DMS53 treated with DMSO at 0.1 percent for 48 hours (cell line): ENCODE results near the gene MRPL52.
A peak's percentile ranks its signal among the peaks of the same experiment; 100 is the strongest.
"Not testable (repeated sequence)": the region's sequence is repeated elsewhere in the genome, so short reads cannot be mapped to it uniquely, and the experiment has no call there.

Experiments
- DNase-seq: peaks from one replicate; lab custom pipeline; 2025; ENCODE audit not compliant: unreplicated experiment; lab: John Stamatoyannopoulos, UW

Gene MRPL52

DNA sequence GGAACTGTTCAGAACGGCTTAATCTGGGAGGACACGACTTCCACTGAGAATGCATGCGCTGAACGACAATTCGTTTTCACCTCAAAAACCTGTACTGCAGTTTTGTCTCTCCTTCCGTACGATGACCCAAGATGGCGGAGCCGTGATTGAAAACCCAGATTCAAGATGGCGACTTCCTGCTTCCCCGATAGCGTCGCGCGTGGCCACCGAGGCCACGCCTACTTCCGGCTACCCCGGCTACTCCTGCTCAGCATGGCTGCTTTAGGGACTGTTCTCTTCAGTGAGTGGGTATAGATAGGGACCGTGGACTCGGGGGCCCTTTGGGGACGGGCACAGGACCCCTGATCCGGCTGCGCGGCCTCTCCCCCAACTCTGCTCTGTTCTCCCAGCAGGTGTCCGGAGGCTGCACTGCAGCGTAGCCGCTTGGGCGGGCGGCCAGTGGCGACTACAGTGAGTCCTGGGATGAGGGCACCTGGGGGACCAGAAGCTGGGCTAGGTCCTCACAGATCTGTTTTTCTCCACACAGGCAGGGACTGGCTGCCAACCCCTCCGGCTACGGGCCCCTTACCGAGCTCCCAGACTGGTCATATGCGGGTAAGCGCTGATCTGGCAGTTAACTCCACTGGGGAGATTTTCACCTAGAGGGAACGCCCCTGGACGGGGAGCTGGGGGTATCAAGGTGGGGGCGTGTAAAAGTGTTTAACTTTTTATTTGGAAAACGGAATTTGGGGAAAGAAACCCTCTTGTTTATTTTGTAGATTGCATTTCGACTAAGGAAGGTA lies at the start of gene MRPL52:
Gene MRPL52 (plus strand): TSS at position 227 of the 782 bp plus-strand sequence. CDS start 26 bp downstream, at position 253.
- peak; percentile 59 for DNase-seq

DNA sequence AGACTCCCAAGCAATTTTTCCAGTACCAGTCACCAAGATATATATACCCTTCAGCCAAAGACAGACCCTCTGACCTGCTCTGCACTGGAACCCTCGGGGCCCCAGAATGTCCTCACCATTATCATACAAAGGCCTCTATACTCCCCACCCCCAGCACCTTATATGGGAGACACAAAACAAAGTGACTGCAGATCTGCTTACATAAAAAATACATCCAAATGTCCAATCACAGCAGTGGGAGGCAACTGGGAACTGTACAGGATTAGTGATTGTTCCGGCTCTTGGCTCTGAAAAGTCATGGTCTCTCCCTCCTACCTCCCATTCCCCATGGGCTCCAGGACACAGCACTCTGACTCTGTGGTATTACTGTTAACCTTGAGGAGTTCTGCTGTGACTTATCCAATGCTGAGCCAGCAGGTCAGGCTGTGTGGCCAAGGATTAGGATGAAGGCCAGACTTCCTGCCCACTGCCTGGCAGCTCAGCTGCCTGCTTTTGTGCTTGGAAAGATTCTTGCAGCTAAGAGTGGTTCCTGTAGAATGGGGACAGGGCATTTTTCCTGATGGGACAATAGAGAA lies 49.5 kb upstream of the MRPL52 start:
- no peak for DNase-seq

DNA sequence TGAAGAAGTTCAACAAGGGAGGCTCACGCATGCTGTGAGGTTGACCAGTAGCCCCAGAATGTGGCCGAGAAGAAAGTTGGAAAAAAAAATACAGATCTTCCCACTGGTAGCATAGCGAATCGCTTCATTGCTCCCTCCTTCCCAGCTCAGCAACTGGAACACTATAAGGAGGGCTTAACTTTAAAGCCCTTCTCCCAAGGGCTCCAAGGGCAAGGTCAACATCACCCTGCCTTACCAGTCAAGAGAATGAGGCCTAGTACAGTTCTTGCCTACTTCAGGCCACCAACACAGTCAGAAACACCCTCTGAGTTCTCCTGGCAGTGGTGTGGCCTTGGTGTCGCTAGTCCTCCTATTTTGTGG lies 48.8 kb upstream of the MRPL52 start:
- no peak for DNase-seq

DNA sequence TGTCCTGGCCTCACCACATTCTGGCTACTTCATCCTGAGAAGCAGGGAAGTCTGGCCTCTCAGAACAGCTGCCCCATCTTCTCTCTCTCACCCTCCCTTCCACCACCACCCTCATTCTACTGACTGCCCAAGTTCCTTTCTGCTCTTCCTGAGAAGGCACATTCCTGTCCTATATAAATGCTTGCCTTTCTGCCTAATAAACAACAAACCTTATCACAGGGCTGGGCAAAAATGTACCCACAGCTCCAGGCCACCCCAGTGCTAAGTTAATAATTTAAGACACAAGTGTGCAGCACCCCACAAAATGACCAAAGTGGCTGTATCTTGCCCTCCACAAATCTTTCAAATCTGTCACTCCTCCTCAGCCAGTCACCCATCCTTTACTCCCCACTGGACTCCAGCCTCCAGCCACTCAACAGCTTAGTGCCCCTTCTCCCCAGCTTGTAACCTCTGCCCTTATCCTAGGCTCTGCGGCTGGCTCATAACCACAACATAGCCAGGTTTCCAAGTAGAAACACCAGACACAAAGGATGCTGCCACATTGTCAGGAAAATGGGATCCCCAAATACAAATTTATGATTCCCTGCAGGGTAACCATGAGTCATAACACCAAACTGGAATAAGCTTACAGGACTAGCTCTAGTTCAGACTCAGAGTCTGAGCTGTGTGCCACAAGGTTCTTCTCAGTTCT lies 48.2 kb upstream of the MRPL52 start:
- no peak for DNase-seq

DNA sequence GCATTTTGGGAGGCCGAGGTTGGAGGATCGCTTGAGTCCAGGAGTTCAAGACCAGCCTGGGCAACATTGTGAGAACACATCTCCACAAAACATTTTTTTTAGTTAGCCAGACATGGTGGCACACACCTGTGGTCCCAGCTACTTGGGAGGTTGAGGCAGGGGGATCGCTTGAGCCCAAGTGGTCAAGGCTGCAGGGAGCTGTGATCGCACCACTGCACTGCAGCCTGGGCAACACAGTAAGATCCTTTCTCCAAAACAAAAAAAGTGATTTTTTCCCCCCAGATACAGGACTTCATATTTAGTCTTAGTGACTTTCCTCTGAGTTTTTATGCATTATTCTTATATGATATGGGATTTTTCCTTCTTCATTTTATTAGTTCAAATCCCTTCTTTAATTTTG lies 43.0 kb upstream of the MRPL52 start:
- DNase-seq = no peak

DNA sequence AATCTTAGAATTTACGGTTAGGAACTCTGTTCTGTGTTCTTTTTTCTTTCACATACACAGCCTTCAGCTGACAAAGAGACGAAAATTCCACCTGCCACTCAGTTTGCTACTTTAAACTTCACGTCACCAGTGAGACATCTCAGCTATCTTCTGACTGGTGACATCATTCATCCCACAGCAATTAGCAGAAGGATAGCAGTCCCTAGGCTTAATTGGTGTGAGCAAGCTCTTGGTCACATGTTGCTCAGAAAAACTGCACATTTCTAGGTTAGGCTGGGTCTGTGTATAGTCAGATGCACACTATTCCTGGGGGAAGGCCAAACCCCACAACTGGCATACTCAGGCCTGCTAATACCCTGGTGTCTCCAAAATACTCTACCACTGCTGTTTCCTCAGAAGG lies 38.4 kb upstream of the MRPL52 start:
- DNase-seq = no peak

DNA sequence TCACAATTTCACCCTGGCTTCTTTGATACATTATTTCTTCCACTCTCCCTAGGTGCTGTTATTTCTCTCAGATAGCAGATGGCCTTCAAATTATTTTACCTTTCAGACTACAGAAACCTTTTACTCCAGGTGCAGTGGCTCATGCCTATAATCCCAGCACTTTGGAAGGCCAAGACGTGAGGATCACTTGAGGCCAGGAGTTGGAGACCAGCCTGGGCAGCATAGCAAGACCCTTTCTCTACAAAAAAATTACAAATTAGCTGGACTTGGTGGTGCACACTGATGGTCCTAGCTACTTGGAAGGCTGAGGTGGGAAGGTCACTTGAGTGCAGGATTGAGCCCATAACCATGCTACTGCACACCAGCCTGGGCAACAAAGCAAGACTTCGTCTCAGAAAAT lies 37.5 kb upstream of the MRPL52 start:
- no peak for DNase-seq

DNA sequence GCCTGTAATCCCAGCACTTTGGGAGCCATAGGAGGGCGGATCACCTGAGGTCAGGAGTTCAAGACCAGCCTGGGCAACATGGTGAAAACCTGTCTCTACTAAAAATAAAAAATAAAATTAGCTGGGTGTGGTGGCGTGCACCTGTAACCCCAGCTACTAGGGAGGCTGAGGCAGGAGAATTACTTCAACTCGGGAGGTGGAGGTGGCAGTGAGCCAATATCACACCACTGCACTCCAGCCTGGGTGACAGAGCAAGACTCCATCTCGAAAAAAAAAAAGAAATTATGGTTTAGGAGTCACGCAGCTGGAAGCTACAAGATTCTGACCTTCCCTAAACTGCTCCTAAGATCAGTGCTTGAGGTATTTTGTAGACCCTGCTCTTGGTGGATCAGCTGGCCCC lies 36.1 kb upstream of the MRPL52 start:
- not testable (repeated sequence) for DNase-seq

DNA sequence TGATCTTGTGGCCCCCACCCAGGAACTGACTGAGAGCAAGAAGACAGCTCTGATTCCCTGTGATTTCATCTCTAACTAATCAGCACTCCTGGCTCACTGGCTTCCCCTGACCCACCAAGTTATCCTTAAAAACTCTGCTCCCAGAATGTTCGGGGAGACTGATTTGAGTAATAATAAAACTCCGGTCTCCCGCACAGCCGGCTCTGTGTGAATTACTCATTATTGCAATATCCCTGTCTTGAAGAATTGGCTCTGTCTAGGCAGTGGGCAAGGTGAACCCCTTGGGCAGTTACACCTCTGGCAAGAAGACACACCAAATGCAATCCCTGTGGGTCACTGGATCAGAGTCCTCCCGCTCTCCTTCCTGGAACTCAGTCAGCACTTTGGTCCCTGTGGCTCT lies 35.7 kb upstream of the MRPL52 start:
- no peak for DNase-seq

DNA sequence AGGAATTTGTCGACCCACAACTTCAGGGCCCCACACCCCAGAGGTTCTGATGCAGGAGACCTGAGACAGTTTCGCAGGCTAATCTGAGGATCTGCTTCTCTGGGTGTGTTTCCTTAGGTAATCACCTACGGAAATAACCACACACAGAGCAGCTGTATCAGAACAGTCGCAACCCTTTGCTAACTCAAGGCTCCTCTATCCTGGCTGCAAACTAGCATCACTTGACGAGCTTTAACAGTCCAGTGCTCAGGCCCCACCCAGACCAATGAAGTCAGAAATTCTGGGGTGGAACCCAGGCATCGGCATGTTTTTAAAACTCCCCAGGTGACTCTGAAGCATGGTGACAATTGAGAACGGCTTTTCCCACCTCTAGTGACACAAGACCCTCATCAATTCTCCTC lies 35.1 kb upstream of the MRPL52 start:
- no peak for DNase-seq

DNA sequence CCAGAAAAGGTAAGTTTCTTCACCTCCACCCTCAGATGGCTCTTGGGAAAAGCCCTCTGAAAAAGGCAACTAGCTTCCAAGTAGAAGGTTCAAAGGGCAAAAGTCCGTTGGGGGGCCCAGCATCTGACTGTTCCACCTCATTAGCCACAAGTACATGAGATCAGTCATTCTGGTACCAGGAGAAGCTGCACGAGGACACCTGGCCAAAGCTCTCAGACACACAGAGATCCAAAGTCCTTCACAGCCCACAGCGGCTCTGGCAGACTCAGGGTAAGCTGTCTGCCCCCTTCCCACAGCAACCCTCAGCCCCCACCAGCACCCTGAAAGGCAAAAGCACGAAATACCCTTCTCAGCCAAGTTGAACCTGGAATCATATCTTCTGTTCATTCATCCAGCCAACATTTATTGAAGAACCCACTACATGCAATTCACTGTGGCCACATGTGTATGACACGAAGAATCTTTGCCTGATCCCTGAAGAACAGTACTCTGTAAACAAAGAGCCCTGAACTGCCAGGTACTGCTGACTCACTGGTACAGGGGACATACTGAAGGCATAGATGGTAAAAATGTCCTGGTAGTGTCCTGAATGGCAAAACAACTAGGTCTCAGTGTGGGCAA lies 33.5 kb upstream of the MRPL52 start:
- no peak for DNase-seq

DNA sequence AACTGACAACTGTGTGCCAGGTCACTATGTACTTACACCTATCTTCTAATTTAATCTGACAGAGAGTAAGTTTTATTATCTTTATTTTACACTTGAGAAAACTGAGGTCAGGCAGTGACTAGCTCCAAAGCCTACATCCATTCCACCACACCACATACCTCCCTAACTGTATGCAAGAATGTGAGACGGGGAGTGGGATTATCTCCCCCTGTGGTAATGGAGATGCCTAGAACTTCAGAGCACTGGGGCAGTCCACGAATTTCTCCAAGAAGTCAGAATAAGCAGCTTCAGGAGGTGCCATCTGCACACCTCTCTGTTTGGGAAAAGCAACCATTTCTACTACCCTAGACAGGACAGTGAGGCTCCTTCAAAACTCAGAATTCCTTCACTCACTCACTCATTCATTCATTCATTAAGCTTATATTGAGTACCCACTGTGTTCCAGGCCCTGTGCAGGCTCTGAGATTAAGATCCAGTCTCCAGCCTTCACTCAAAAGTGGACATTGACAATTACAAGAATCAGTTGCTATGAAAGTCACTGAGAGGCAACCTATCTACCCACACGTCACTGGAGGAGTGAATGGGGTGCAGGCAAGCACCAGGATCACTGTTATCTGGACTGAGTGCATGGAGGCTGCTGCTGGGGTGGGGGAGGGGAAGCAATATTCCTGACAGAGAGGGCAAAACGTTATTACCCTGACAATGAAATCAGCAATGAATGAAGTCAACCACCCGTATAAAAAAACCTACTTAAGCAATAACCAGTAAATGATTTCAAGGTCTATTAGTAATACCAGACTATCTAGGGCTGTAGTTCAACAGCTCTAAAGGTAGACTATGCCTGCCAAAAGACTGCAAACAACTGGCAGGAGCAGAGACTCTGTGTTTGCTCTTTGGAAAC lies 32.4 kb upstream of the MRPL52 start:
- no peak for DNase-seq

DNA sequence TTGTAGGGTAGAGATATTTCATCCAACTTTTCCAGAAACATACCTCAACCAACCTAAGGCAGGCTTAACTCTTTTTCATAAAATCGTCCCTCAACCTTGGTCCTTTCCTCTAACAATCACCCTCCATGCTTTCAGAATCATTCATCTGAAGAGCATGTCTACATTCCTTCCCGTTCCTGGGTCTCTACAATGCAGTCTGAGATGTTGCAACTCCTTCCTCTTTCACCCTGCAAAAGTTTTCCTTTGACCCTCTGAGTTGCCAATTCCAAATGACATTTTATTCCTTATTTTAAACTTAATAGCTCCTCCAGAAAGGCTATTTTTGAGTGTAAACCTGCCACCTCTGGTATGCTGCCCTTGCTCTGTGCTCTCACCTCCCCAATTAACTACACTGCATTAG lies 31.2 kb upstream of the MRPL52 start:
- no peak for DNase-seq

DNA sequence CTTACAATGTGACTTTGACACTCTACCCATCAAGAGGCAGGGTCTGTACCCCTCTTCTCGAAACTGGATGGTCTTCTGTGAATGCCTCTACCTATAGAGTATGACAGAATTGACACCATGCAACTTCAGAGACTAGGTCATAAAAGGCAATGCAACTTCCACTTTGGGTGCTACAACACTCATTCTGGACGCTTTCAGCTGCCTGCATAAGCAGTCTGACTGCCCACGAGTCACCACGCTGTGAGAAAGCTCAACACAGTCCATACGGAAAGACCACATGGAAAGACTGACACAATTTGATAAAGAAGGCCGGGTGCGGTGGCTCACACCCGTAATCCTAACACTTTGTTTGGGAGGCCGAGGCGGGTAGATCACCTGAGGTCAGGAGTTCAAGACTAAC lies 29.3 kb upstream of the MRPL52 start:
- DNase-seq = no peak

DNA sequence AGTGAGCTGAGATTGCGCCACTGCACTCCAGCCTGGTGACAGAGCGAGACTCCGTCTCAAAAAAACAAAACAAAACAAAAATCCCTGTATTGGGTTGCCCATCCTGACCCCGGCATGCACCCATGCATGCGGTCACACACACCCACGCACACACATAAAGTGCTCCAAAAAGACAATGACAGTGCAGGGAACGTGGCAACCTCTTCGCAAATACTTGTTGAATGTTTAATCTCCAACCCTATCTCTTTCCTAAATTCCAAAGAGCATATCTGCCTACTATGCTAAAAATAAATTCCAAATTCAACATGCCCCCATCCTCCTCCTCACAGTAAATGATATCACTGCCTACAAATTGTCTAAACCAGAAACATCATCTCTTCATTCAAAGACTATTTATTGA lies 28.0 kb upstream of the MRPL52 start:
- no peak for DNase-seq

DNA sequence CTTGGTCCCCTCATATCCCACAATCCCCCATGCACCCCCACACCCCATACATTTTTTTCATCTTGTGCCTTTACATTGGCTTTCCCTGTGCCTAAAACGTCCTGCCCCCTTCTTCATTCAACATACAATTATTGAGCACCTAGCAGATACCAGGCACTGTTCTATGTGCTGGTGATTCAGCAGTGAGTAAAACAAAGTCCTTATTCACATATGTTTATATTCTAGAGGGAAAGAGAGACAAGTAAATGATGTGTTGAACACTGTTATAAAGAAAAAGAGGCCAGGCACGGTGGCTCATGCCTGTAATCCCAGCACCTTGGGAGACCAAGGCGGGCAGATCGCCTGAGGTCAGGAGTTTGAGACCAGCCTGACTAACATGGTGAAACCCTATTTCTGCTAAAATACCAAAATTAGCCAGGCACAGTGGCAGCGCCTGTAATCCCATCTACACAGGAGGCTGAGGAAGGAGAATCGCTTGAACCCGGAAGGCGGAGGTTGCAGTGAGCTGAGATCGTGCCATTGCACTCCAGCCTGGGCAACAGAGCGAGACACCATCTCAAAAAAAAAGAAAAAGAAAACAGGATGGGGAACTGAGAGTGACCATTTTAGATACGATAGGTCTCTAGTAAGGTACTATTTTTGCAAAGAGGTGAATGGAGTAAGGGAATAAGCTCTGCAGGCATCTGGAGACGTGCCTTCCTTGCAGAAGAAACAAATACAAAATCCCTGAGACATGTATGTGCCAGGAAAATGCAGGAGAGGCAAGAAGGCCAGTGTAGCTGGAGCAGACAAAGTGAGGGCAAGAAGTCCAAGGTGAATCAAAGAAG lies 26.6 kb upstream of the MRPL52 start:
- no peak for DNase-seq

DNA sequence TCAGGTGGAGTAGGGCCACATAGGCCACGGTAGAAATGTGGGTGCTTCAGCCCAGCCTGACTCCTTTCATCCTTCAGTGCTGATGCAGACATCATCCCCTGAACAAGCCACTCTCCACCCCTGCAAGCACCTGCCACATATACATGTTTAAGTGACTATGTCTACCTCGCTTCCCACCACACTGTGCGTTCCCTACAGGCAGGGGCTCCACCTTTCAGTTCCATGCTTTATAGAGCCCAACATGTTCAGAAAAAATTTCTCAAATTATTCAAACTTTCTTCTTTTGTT lies 26.1 kb upstream of the MRPL52 start:
- DNase-seq = no peak

DNA sequence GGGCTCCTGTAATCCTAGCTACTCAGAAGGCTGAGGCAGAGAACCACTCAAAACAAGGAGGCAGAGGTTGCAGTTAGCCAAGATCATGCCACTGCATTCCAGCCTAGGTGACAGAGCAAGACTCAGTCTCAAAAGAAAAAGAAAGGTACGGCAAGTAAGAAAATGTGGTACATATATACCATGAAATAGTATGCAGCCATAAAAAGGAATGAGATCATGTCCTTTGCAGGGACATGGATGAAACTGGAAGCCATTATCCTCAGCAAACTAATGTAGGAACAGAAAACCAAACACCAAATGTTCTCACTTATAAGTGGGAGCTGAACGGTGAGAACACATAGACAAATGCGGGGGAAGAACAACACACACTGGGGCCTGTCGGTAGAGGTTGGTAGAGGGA lies 24.5 kb upstream of the MRPL52 start:
- not testable (repeated sequence) for DNase-seq

DNA sequence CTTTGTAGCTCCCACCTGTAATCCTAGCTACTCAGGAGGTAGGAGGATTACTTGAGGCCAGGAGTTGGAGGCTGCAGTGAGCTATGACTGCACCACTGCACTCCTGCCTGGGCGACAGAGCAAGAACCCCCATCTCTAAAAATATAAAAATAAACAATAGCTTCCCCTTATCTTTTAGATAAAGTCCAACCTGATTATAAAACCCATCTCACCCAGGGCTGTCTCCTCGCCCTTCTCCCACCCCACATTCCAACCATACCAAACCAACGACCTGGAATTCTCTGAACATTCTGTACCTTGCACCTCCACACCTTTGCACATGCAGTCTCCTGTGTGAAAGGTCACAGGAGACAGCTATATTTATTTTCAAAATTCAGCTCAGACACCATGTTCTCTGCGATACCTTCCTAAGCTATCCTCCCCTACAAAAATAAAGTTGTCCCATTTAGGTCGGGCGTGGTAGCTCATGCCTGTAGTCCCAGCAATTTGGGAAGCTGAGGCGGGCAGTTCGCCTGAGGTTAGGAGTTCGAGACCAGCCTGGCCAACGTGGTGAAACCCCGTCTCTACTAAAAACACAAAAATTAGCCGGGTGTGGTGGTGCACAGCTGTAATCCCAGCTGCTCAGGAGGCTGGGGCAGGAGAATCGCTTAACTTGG lies 22.1 kb upstream of the MRPL52 start:
- DNase-seq = no peak
